ENCODE data around the gene ERCC4.

GRCh38 chr16:13992976-13993375 is 73.0 kb downstream of the ERCC4 start:
- no peak for TF ChIP-seq POLR2AphosphoS5 (IDR thresholded peaks at IDR 0.05)
- no peak for TF ChIP-seq CTCF (IDR thresholded peaks at IDR 0.05)
- TF ChIP-seq POLR2A (IDR thresholded peaks at IDR 0.05), result no peak
